BJ (cell line): ENCODE results near the gene IFRD2. TPM values are rescaled to one million over a fixed set of nuclear protein-coding genes. Genes with fewer than 3 reads are reported as not detected.
A peak's percentile ranks its signal among the peaks of the same experiment; 100 is the strongest.

Experiments
- CTCF ChIA-PET: fragments of 350-600 bp; formaldehyde crosslinking; extraction: SDS; loops from one replicate; lab custom pipeline; 2021; ENCODE audit warnings: antibody characterized with exemption, inconsistent platforms; lab: Yijun Ruan, JAX
- POLR2A ChIA-PET: fragments of 300-600 bp; sonication (Branson Sonifier 250); formaldehyde crosslinking; extraction: SDS; loops from one replicate; lab custom pipeline; 2021; ENCODE audit warnings: antibody characterized with exemption; lab: Charles Lee
- DNase-seq: peaks from one replicate; pipeline ENCODE4 v3.0.0-alpha.2; 2011; ENCODE audit warnings: low read depth
- H3K27me3 ChIP-seq: 2 replicates; pipeline ENCODE4 v1.6.0; 2011; ENCODE audit warnings: low read length; ENCODE audit not compliant: control insufficient read depth, insufficient read depth
- H3K36me3 ChIP-seq: 2 replicates; pipeline ENCODE4 v1.5.1; 2011; ENCODE audit warnings: low read length; ENCODE audit not compliant: control insufficient read depth, insufficient read depth
- H3K4me3 ChIP-seq: 2 replicates; pipeline ENCODE4 v1.5.1; 2011; ENCODE audit warnings: low read depth, mild to moderate bottlenecking, control low read depth, low read length
- polyA plus RNA-seq: library from polyadenylated mRNA; depleted of rRNA; stranded (reverse); fragments of >200 nt; gene quantifications from 2 replicates; pipeline ENCODE4 v1.2.3, GENCODE V29; 2011
- TF ChIP-seq, protein P1 (sequence below): IDR thresholded peaks from 2 replicates; pipeline ENCODE4 v1.5.1; 2011; ENCODE audit warnings: low read depth, mild to moderate bottlenecking, control low read depth, inconsistent platforms, low read length, moderate library complexity; ENCODE audit not compliant: insufficient read depth

Gene IFRD2
- polyA plus RNA-seq, 1 experiment = 56.7 TPM

GRCh38 chr3:50242381-50242770 lies 49.9 kb downstream of the IFRD2 start:
- ChIA-PET POLR2A (no interaction called here), CTCF (interaction anchor here (1.6 to 2.3 kb wide), 4 partner anchors 14 to 18 kb away, joined by 4 to 10 read pairs (median 7); no protein-coding TSS in a partner anchor)
- Histone ChIP-seq H3K4me3 (no peak overlapping the region), H3K27me3 (no peaks in the 10 kb centered on the region), H3K36me3 (peaks cover 13% of the 10 kb centered on the region)
- DNase-seq = no peak
- TF ChIP-seq, protein P1, sequence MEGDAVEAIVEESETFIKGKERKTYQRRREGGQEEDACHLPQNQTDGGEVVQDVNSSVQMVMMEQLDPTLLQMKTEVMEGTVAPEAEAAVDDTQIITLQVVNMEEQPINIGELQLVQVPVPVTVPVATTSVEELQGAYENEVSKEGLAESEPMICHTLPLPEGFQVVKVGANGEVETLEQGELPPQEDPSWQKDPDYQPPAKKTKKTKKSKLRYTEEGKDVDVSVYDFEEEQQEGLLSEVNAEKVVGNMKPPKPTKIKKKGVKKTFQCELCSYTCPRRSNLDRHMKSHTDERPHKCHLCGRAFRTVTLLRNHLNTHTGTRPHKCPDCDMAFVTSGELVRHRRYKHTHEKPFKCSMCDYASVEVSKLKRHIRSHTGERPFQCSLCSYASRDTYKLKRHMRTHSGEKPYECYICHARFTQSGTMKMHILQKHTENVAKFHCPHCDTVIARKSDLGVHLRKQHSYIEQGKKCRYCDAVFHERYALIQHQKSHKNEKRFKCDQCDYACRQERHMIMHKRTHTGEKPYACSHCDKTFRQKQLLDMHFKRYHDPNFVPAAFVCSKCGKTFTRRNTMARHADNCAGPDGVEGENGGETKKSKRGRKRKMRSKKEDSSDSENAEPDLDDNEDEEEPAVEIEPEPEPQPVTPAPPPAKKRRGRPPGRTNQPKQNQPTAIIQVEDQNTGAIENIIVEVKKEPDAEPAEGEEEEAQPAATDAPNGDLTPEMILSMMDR = no peak

- POLR2A ChIA-PET = interaction anchor here (0.7 kb wide), 2 partner anchors 25 to 360 kb away, joined by 3 to 6 read pairs; no protein-coding TSS in a partner anchor
- H3K27me3 ChIP-seq = no peaks in the 10 kb centered on the region
- TF ChIP-seq, protein P1 = no peak
- H3K36me3 ChIP-seq = peaks cover 13% of the 10 kb centered on the region
- DNase-seq = no peak
- CTCF ChIA-PET = interaction anchor here (0.7 to 2.3 kb wide), 6 partner anchors 14 to 47 kb away, joined by 4 to 6 read pairs (median 4); no protein-coding TSS in a partner anchor
- H3K4me3 ChIP-seq = no peak overlapping the region
Observed at GRCh38 chr3:50241713-50242380, 50.4 kb downstream of the IFRD2 start.

GRCh38 chr3:50241163-50241562 lies 51.1 kb downstream of the IFRD2 start:
- TF ChIP-seq, protein P1 = no peak
- H3K36me3 ChIP-seq = peaks cover 13% of the 10 kb centered on the region
- ChIA-PET CTCF (interaction anchor here (1.0 to 2.3 kb wide), 5 partner anchors 14 to 46 kb away, joined by 4 to 6 read pairs (median 5); no protein-coding TSS in a partner anchor), POLR2A (interaction anchor here (0.7 kb wide), 2 partner anchors 26 to 360 kb away, joined by 3 to 6 read pairs; no protein-coding TSS in a partner anchor)
- no peaks in the 10 kb centered on the region for H3K27me3 ChIP-seq
- no peak overlapping the region for H3K4me3 ChIP-seq
- DNase-seq = no peak

DNA sequence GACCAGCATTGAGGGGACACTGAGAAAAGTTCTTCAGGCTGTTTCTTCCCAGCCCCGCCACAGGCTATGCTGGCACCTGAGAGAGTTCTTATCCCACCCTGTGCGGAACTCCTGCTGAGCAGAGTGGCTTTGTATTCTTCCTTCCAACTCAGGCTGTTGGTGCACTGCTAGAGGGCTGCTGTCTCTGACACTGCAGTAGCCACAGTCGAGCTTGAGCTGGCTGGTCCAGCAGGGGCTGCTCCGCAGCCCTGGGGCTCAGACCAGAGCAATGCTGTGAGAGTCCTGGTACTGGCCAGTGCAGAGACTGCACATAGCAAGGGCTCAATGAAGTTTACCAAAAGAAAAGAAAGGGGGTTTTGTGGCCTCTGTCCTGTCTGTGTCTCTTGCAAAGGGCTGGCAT lies 52.6 kb downstream of the IFRD2 start:
- TF ChIP-seq, protein P1 = no peak
- ChIA-PET CTCF (interaction anchor here (0.5 to 2.0 kb wide), 5 partner anchors 11 to 1793 kb away, joined by 3 to 6 read pairs (median 3); partner anchors contain the start of gene SEMA3B), POLR2A (interaction anchor here (0.7 kb wide), 1 partner anchor 57 kb away, joined by 4 read pairs; no protein-coding TSS in a partner anchor)
- Histone ChIP-seq H3K27me3 (no peaks in the 10 kb centered on the region), H3K36me3 (peaks cover 13% of the 10 kb centered on the region), H3K4me3 (no peak overlapping the region)
- DNase-seq = no peak

DNA sequence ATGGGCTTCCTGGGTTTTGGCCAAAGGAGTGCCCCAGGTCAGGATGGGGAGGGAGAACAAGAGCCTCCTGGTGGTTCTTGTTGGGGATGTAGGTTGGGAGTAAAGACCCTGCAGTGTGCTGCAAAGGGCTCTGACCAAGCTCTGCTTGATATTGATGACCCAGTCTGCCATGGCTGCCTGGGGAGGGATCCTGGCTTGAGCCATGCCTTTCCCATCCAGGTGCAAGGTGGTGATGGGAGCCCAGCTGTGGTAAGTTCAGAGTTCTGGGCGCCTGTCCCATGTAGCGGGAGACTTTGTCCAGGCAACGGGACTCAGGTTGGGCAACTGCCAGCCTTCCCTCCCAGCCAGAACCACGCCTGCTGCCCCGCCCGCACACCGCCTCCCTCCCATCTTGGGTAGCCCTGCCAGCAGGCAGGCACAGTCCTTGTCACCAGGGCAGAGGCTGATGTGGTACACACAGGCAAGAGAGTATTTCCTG lies 53.6 kb downstream of the IFRD2 start:
- no peak for DNase-seq
- Histone ChIP-seq H3K36me3 (peaks cover 10% of the 10 kb centered on the region), H3K27me3 (no peaks in the 10 kb centered on the region), H3K4me3 (peak overlapping the region; percentile 76)
- TF ChIP-seq, protein P1 = no peak
- POLR2A ChIA-PET = interaction anchor here (1.0 kb wide), 1 partner anchor 8 kb away, joined by 4 read pairs; no protein-coding TSS in a partner anchor
- CTCF ChIA-PET = interaction anchor here (0.6 to 3.8 kb wide), 7 partner anchors 8 to 85 kb away, joined by 3 to 41 read pairs (median 3); no protein-coding TSS in a partner anchor
